IMR-90 (cell line): ENCODE results near the gene MLEC. TPM values are rescaled to one million over a fixed set of nuclear protein-coding genes. Genes with fewer than 3 reads are reported as not detected.
A peak's percentile ranks its signal among the peaks of the same experiment; 100 is the strongest.

Experiments used
- ATAC-seq: fragments of 200-7000 bp; cut with Tn5 transposase; 2 replicates; pipeline ENCODE4 v1.9.1; 2020; ENCODE audit warnings: low read depth, mild to moderate bottlenecking, moderate library complexity
- BruUV-seq: library from RNA; stranded (reverse); fragments of 400-500 nt; replicated peaks from 2 replicates; lab custom pipeline; 2021; lab: Mats Ljungman, UMichigan
- CTCF ChIA-PET: fragments of 300-600 bp; formaldehyde crosslinking; extraction: SDS; loops from one replicate; lab custom pipeline; 2021; ENCODE audit warnings: antibody characterized with exemption; lab: Yijun Ruan, JAX
- POLR2A ChIA-PET: fragments of 300-600 bp; sonication (Branson Sonifier 250); formaldehyde crosslinking; loops from one replicate; lab custom pipeline; 2022; ENCODE audit warnings: antibody characterized with exemption; ENCODE audit not compliant: unreplicated experiment; lab: Charles Lee
- DNase-seq: peaks from one replicate; pipeline ENCODE4 v3.0.0; 2013
- H2AFZ ChIP-seq: replicated peaks from 2 replicates; pipeline ENCODE3; 2013; ENCODE audit warnings: low read length, mild to moderate bottlenecking; ENCODE audit not compliant: poor library complexity
- H2AK5ac ChIP-seq: 2 replicates; pipeline ENCODE4 v1.6.1; 2013; ENCODE audit warnings: low read depth, low read length, inconsistent platforms
- H2AK9ac ChIP-seq: replicated peaks from 2 replicates; pipeline ENCODE3; 2013; ENCODE audit warnings: mild to moderate bottlenecking, low read depth, low read length, moderate library complexity; ENCODE audit not compliant: poor library complexity
- H2BK120ac ChIP-seq: 2 replicates; pipeline ENCODE4 v1.6.1; 2013; ENCODE audit warnings: low read depth, low read length, inconsistent platforms
- H2BK15ac ChIP-seq: 3 replicates; pipeline ENCODE4 v1.6.1; 2013; ENCODE audit warnings: low read depth, low read length, inconsistent platforms
- H2BK20ac ChIP-seq: 2 replicates; pipeline ENCODE4 v1.6.1; 2013; ENCODE audit warnings: low read depth, mild to moderate bottlenecking, inconsistent platforms, low read length, moderate library complexity
- H2BK5ac ChIP-seq: 2 replicates; pipeline ENCODE4 v1.6.1; 2013; ENCODE audit warnings: mild to moderate bottlenecking, low read depth, low read length, inconsistent platforms; ENCODE audit not compliant: poor library complexity, severe bottlenecking
- H3K14ac ChIP-seq: replicated peaks from 2 replicates; pipeline ENCODE4 v1.6.1; 2013; ENCODE audit warnings: low read depth, low read length, inconsistent platforms
- H3K18ac ChIP-seq: 2 replicates; pipeline ENCODE4 v1.6.1; 2013; ENCODE audit warnings: low read depth, low read length, control low read depth
- H3K23ac ChIP-seq: 2 replicates; pipeline ENCODE4 v1.6.1; 2013; ENCODE audit warnings: low read depth, low read length, inconsistent platforms
- H3K27ac ChIP-seq: 2 replicates; pipeline ENCODE4 v1.5.1; 2013; ENCODE audit warnings: mild to moderate bottlenecking, control low read depth, low read length; ENCODE audit not compliant: insufficient read depth
- H3K27me3 ChIP-seq: 2 replicates; pipeline ENCODE4 v1.6.1; 2013; ENCODE audit warnings: low read length; ENCODE audit not compliant: control insufficient read depth, insufficient read depth
- H3K36me3 ChIP-seq: 2 replicates; pipeline ENCODE4 v1.6.1; 2013; ENCODE audit warnings: low read length, mixed read lengths; ENCODE audit not compliant: control insufficient read depth, insufficient read depth
- H3K4ac ChIP-seq: 2 replicates; pipeline ENCODE4 v1.6.1; 2013; ENCODE audit warnings: low read depth, low read length, inconsistent platforms
- H3K4me1 ChIP-seq: 2 replicates; pipeline ENCODE4 v1.6.1; 2013; ENCODE audit warnings: low read length, mixed read lengths; ENCODE audit not compliant: control insufficient read depth, insufficient read depth
- H3K4me2 ChIP-seq: 2 replicates; pipeline ENCODE4 v1.6.1; 2013; ENCODE audit warnings: low read depth, mild to moderate bottlenecking, control low read depth, low read length, moderate library complexity
- H3K4me3 ChIP-seq: 2 replicates; pipeline ENCODE4 v1.5.1; 2013; ENCODE audit warnings: low read depth, mild to moderate bottlenecking, control low read depth, low read length, moderate library complexity; ENCODE audit not compliant: insufficient read depth
- H3K56ac ChIP-seq: 2 replicates; pipeline ENCODE4 v1.6.1; 2013; ENCODE audit warnings: low read length, inconsistent platforms; ENCODE audit not compliant: insufficient read depth; ENCODE audit errors: extremely low read depth
- H3K79me1 ChIP-seq, 2 experiments: 2 replicates each; pipeline ENCODE4 v1.6.1; 2013; ENCODE audit warnings: low read length in 2 of 2, inconsistent platforms in 1 of 2, low read depth in 1 of 2
- H3K9ac ChIP-seq: 2 replicates; pipeline ENCODE4 v1.6.1; 2013; ENCODE audit warnings: low read depth, low read length, control low read depth
- H3K9me1 ChIP-seq: 2 replicates; pipeline ENCODE4 v1.6.1; 2013; ENCODE audit warnings: low read length, inconsistent platforms; ENCODE audit not compliant: insufficient read depth
- H3K9me3 ChIP-seq: 2 replicates; pipeline ENCODE4 v1.6.1; 2013; ENCODE audit warnings: low read length; ENCODE audit not compliant: control insufficient read depth, insufficient read depth
- H4K20me1 ChIP-seq: 2 replicates; pipeline ENCODE4 v1.6.1; 2013; ENCODE audit warnings: low read length, inconsistent platforms; ENCODE audit not compliant: insufficient read depth
- H4K5ac ChIP-seq: 2 replicates; pipeline ENCODE4 v1.6.1; 2013; ENCODE audit warnings: mild to moderate bottlenecking, low read depth, low read length, control low read depth
- H4K8ac ChIP-seq, 2 experiments: 2 replicates each; pipeline ENCODE4 v1.6.1; 2013; ENCODE audit warnings: low read depth in 2 of 2, low read length in 2 of 2, control low read depth in 1 of 2, inconsistent platforms in 1 of 2
- H4K91ac ChIP-seq: 2 replicates; pipeline ENCODE4 v1.6.1; 2013; ENCODE audit warnings: low read depth, low read length, inconsistent platforms; ENCODE audit not compliant: insufficient read depth
- BHLHE40 ChIP-seq: fragments of 150-350 bp; IDR thresholded peaks from 2 replicates; pipeline ENCODE4 v1.6.1; 2016; ENCODE audit warnings: mild to moderate bottlenecking, low read depth, low read length
- CEBPB ChIP-seq: IDR thresholded peaks from 2 replicates; pipeline ENCODE4 v1.6.1; 2012; ENCODE audit warnings: low read depth, low read length, improper control_type of control experiment
- CHD1 ChIP-seq: IDR thresholded peaks from 2 replicates; pipeline ENCODE4 v1.6.1; 2012; ENCODE audit warnings: low read depth, low read length, improper control_type of control experiment
- FOS ChIP-seq: fragments of 150-350 bp; IDR thresholded peaks from 2 replicates; pipeline ENCODE4 v1.6.1; 2016; ENCODE audit warnings: low read depth, low read length
- MAFK ChIP-seq: IDR thresholded peaks from 2 replicates; pipeline ENCODE4 v1.6.1; 2012; ENCODE audit warnings: low read depth, low read length, improper control_type of control experiment
- MAZ ChIP-seq: IDR thresholded peaks from 2 replicates; pipeline ENCODE4 v1.6.1; 2012; ENCODE audit warnings: low read depth, mild to moderate bottlenecking, low read length, improper control_type of control experiment, moderate library complexity, borderline replicate concordance
- MXI1 ChIP-seq: IDR thresholded peaks from 2 replicates; pipeline ENCODE4 v1.6.1; 2012; ENCODE audit warnings: low read depth, mild to moderate bottlenecking, low read length, moderate library complexity, borderline replicate concordance
- NFE2L2 ChIP-seq: fragments of 150-350 bp; IDR thresholded peaks from 2 replicates; pipeline ENCODE4 v1.6.1; 2016; ENCODE audit warnings: low read depth, mild to moderate bottlenecking, low read length
- POLR2A ChIP-seq: IDR thresholded peaks from 2 replicates; pipeline ENCODE4 v1.6.1; 2012; ENCODE audit warnings: mild to moderate bottlenecking, low read depth, low read length
- RAD21 ChIP-seq: IDR thresholded peaks from 2 replicates; pipeline ENCODE4 v1.6.1; 2012; ENCODE audit warnings: low read length, improper control_type of control experiment
- RCOR1 ChIP-seq: IDR thresholded peaks from 2 replicates; pipeline ENCODE4 v1.6.1; 2012; ENCODE audit warnings: mild to moderate bottlenecking, low read length, improper control_type of control experiment; ENCODE audit not compliant: insufficient replicate concordance
- RFX5 ChIP-seq: IDR thresholded peaks from 2 replicates; pipeline ENCODE4 v1.8.0; 2012; ENCODE audit warnings: low read depth, mild to moderate bottlenecking, low read length, moderate library complexity
- SMC3 ChIP-seq: fragments of 150-350 bp; IDR thresholded peaks from 2 replicates; pipeline ENCODE4 v1.6.1; 2016; ENCODE audit warnings: low read depth, mild to moderate bottlenecking, antibody characterized with exemption, low read length, moderate library complexity
- WGBS, 2 experiments: methylation state at CpG; one replicate each; pipeline versions ENCODE4 v1.1.5 to v1.1.7; 2013; ENCODE audit warnings: missing lambda C conversion rate in 2 of 2; ENCODE audit not compliant: insufficient read length in 1 of 2; ENCODE audit errors: extremely low coverage in 2 of 2; 5-methylcytosine and 5-hydroxymethylcytosine counted together
- dilution Hi-C: fragments of 300-500 bp; cut with HindIII; formaldehyde crosslinking; loops from one replicate; pipeline ENCODE4 v1.14.3; 2018; ENCODE audit warnings: low sequenced_read_pairs; ENCODE audit not compliant: unreplicated experiment
- in situ Hi-C: fragments of 300-500 bp; cut with MboI; formaldehyde crosslinking; loops from 3 replicates; pipeline ENCODE4 v1.14.3; 2019; ENCODE audit warnings: low sequenced_read_pairs, inconsistent platforms, mixed read lengths
- intact Hi-C: fragments of 100-400 bp; cut with micrococcal nuclease; formaldehyde crosslinking; loops from 2 replicates; pipeline ENCODE4 v1.10.0; 2022
- polyA plus RNA-seq, 3 experiments: library from polyadenylated mRNA; depleted of rRNA; stranded (reverse); fragments of >200 nt; gene quantifications; 2 replicates each; pipeline ENCODE4 v1.2.3, GENCODE V29; 2012; ENCODE audit warnings: low replicate concordance in 1 of 3
- total RNA-seq: library from RNA; depleted of rRNA; stranded (reverse); fragments of >200 nt; gene quantifications from 2 replicates; pipeline ENCODE4 v1.2.3, GENCODE V29; 2012
- TF ChIP-seq, protein P1 (sequence below): fragments of 150-350 bp; IDR thresholded peaks from 2 replicates; pipeline ENCODE4 v1.6.1; 2016; ENCODE audit warnings: low read depth, mild to moderate bottlenecking, low read length, moderate library complexity, borderline replicate concordance
- TF ChIP-seq, protein P2 (sequence below): conservative IDR thresholded peaks from 2 replicates; pipeline ENCODE4 v1.5.1; 2012; ENCODE audit warnings: mild to moderate bottlenecking, low read depth, low read length, improper control_type of control experiment
- TF ChIP-seq, protein P3 (sequence below): fragments of 150-350 bp; IDR thresholded peaks from 2 replicates; pipeline ENCODE4 v1.6.1; 2017; ENCODE audit warnings: mild to moderate bottlenecking, antibody characterized with exemption, low read length, low read depth

Gene MLEC
- total and polyA plus RNA-seq, 2 of the 4 experiments (the other 2 are of a cell fraction), result 44.1 to 137 TPM

DNA sequence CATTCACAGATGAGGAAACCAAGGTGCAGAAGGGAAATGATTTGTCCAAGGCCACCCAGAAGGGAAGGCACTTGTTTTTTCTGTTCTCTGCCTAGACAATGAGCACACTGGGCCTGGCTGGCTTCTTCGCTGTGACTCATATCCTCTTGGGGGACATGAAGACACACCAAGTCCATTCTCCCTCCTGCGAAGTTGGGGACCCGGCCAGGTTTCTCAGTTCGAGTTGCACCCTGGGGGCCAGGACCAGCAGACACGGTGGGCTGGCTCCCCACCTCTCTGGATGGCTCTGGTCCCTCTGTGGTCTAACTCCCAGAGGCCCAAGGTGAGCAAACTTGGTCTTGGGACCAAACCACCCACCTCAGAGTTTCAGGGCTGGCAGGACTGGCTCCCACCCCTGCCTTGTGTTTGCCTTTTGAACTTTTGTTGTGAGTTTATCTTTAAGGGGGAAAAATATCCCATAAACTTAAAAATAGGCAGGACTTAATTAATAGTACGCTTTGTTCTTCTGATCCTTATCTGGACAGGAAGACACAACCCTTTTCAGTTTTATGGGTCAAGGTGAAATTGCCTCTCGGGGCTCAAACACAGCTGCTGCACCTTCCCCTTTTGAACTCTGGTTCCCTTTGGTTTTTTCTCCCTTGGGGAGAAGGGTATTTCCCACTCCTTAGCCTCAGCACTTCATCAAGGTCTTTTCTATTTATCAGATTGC, 9.0 kb upstream of the MLEC start:
- intact Hi-C loops (no loop called here), in situ Hi-C loops (no loop called here), dilution Hi-C loops (no loop called here)
- H3K4me1 ChIP-seq, result no peaks in the 10 kb centered on the region
- H3K79me1 ChIP-seq, result no peaks in the 10 kb centered on the region
- ATAC-seq, result no peak
- no peak overlapping the region for H2BK5ac ChIP-seq
- no peak overlapping the region for H3K23ac ChIP-seq
- no peak overlapping the region for H3K4me3 ChIP-seq
- TF ChIP-seq SMC3 (no peak), RFX5 (no peak), MAZ (no peak), POLR2A (no peak), RCOR1 (no peak), CEBPB (no peak), NFE2L2 (no peak), RAD21 (no peak), MXI1 (no peak), FOS (no peak), CHD1 (no peak), MAFK (no peak), BHLHE40 (no peak)
- TF ChIP-seq, protein P1, sequence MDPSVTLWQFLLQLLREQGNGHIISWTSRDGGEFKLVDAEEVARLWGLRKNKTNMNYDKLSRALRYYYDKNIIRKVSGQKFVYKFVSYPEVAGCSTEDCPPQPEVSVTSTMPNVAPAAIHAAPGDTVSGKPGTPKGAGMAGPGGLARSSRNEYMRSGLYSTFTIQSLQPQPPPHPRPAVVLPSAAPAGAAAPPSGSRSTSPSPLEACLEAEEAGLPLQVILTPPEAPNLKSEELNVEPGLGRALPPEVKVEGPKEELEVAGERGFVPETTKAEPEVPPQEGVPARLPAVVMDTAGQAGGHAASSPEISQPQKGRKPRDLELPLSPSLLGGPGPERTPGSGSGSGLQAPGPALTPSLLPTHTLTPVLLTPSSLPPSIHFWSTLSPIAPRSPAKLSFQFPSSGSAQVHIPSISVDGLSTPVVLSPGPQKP, result no peak
- TF ChIP-seq, protein P2, sequence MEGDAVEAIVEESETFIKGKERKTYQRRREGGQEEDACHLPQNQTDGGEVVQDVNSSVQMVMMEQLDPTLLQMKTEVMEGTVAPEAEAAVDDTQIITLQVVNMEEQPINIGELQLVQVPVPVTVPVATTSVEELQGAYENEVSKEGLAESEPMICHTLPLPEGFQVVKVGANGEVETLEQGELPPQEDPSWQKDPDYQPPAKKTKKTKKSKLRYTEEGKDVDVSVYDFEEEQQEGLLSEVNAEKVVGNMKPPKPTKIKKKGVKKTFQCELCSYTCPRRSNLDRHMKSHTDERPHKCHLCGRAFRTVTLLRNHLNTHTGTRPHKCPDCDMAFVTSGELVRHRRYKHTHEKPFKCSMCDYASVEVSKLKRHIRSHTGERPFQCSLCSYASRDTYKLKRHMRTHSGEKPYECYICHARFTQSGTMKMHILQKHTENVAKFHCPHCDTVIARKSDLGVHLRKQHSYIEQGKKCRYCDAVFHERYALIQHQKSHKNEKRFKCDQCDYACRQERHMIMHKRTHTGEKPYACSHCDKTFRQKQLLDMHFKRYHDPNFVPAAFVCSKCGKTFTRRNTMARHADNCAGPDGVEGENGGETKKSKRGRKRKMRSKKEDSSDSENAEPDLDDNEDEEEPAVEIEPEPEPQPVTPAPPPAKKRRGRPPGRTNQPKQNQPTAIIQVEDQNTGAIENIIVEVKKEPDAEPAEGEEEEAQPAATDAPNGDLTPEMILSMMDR, result no peak
- TF ChIP-seq, protein P3, sequence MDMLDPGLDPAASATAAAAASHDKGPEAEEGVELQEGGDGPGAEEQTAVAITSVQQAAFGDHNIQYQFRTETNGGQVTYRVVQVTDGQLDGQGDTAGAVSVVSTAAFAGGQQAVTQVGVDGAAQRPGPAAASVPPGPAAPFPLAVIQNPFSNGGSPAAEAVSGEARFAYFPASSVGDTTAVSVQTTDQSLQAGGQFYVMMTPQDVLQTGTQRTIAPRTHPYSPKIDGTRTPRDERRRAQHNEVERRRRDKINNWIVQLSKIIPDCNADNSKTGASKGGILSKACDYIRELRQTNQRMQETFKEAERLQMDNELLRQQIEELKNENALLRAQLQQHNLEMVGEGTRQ, result no peak
- H3K4me2 ChIP-seq, result no peak overlapping the region
- H3K27ac ChIP-seq, result no peak overlapping the region
- peaks cover 6% of the 10 kb centered on the region for H3K27me3 ChIP-seq
- H4K5ac ChIP-seq, result no peak overlapping the region
- no peak for DNase-seq
- H3K18ac ChIP-seq, result no peak overlapping the region
- WGBS, 2 experiments, result no CpG with 5 or more reads among the region's 7 CpGs
- no peaks in the 10 kb centered on the region for H3K9me1 ChIP-seq
- no peak overlapping the region for H3K56ac ChIP-seq
- CTCF ChIA-PET, result no interaction called here
- no peaks in the 10 kb centered on the region for H3K36me3 ChIP-seq
- H2AFZ ChIP-seq, result peak overlapping the region; percentile 61
- no peak overlapping the region for H2BK20ac ChIP-seq
- H3K4ac ChIP-seq, result no peak overlapping the region
- no TSS peak for BruUV-seq
- H3K14ac ChIP-seq, result no peak overlapping the region
- H4K91ac ChIP-seq, result no peak overlapping the region
- H2AK9ac ChIP-seq, result no peak overlapping the region
- H4K20me1 ChIP-seq, result no peaks in the 10 kb centered on the region
- no peak overlapping the region for H4K8ac ChIP-seq
- H3K9ac ChIP-seq, result no peak overlapping the region
- H2AK5ac ChIP-seq, result no peak overlapping the region
- POLR2A ChIA-PET, result no interaction called here
- H3K9me3 ChIP-seq, result no peaks in the 10 kb centered on the region
- H2BK120ac ChIP-seq, result no peak overlapping the region
- H2BK15ac ChIP-seq, result no peak overlapping the region
